Heart left ventricle (tissue), 13 donors: ENCODE results near the gene RBM38.

Experiments used
- POLR2A ChIP-seq, 2 donors: fragments of 450-650 bp; IDR thresholded peaks; one replicate each; pipeline ENCODE4 v1.6.1; 2017; ENCODE audit warnings: antibody characterized with exemption in 2 of 2, mild to moderate bottlenecking in 2 of 2, moderate library complexity in 2 of 2
- TF ChIP-seq, protein P1 (sequence below), 12 donors: fragments of 200-600 bp; sonication (generic) in 4 of 12; IDR thresholded peaks; one replicate each; pipeline versions ENCODE4 v1.5.0 to v1.8.0; 2018 to 2022; ENCODE audit warnings: antibody characterized with exemption in 12 of 12, mild to moderate bottlenecking in 5 of 12
- donor health status: ischemic (EF 13 %, LVEDD 7.1; RV severe dilation, severe dysfunction).
- donor health status: DM: no; HTN: yes; CAD: no.
- donor health status: DM: no; HTN: no; CAD: no.
- donor health status: ischemic (EF 25% LVEDD 6.9; RV normal size, moderate dysfunction).
- donor health status: ischemic (EF 25% LVEDD 5.7; RV mildly dilated, moderate dysfunction).
- donor health status: ischemic (EF 35%, LVEDD 5.7; RV mildly dilated, moderate dysfunction).
- donor health status: nonischemic (EF 11% LVEDD 7.7; RV severe dilation, severe dysfunction).
- donor health status: DM: yes; HTN: yes; CAD: no.
- donor health status: PGD.
- donor health status: ischemic (EF 29% LVEDD 5.4; RV normal size, mild dysfunction).
- donor health status: nonischemic (EF 23%, LVEDD 6.1; RV moderate dilation, normal function).

GRCh38 chr20:57342829-57343228 is 48.4 kb upstream of the RBM38 start:
- TF ChIP-seq, protein P1, sequence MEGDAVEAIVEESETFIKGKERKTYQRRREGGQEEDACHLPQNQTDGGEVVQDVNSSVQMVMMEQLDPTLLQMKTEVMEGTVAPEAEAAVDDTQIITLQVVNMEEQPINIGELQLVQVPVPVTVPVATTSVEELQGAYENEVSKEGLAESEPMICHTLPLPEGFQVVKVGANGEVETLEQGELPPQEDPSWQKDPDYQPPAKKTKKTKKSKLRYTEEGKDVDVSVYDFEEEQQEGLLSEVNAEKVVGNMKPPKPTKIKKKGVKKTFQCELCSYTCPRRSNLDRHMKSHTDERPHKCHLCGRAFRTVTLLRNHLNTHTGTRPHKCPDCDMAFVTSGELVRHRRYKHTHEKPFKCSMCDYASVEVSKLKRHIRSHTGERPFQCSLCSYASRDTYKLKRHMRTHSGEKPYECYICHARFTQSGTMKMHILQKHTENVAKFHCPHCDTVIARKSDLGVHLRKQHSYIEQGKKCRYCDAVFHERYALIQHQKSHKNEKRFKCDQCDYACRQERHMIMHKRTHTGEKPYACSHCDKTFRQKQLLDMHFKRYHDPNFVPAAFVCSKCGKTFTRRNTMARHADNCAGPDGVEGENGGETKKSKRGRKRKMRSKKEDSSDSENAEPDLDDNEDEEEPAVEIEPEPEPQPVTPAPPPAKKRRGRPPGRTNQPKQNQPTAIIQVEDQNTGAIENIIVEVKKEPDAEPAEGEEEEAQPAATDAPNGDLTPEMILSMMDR (IDR thresholded peaks at IDR 0.05), result no peak
- TF ChIP-seq POLR2A (IDR thresholded peaks at IDR 0.05), result no peak
